ENCODE results near the gene MEGF9.

GRCh38 chr9:120625222-120625621 is 89.0 kb downstream of the MEGF9 start:
- TF ChIP-seq CTCF (IDR thresholded peaks at IDR 0.05; ENCODE audit: poor library complexity) (no peak), EZH2phosphoT487 (IDR thresholded peaks at IDR 0.05; ENCODE audit: low read depth, severe bottlenecking, unreplicated experiment) (no peak)
